GM12878 (cell line): Measurements from ENCODE around the gene HORMAD2.

Experiments
- CBFB ChIP-seq: IDR thresholded peaks from 2 replicates; pipeline ENCODE4 v1.6.1; 2016; ENCODE audit warnings: antibody characterized with exemption, low read depth
- CTCF ChIP-seq, 3 experiments: IDR thresholded peaks in 2 of 3; conservative IDR thresholded peaks in 1 of 3; 2 replicates each; pipeline ENCODE4 v1.5.1; 2011; ENCODE audit warnings: low read depth in 3 of 3, low read length in 3 of 3, mild to moderate bottlenecking in 3 of 3, control low read depth in 2 of 3, moderate library complexity in 2 of 3, inconsistent platforms in 1 of 3, mixed read lengths in 1 of 3; ENCODE audit not compliant: control insufficient read depth in 2 of 3, insufficient read depth in 1 of 3; ENCODE audit errors: extremely low read depth in 1 of 3
- DPF2 ChIP-seq: fragments of 450-650 bp; IDR thresholded peaks from 2 replicates; pipeline ENCODE4 v1.6.1; 2017; ENCODE audit warnings: mild to moderate bottlenecking
- FOS ChIP-seq: IDR thresholded peaks from 3 replicates; pipeline ENCODE4 v1.6.1; 2011; ENCODE audit warnings: borderline replicate concordance; ENCODE audit not compliant: insufficient read length; ENCODE audit errors: extremely low read depth
- GABPA ChIP-seq: IDR thresholded peaks from 2 replicates; pipeline ENCODE4 v1.6.1; 2014; ENCODE audit warnings: antibody characterized with exemption, low read depth, mild to moderate bottlenecking, inconsistent platforms
- IRF3 ChIP-seq: fragments of 450-650 bp; IDR thresholded peaks from 2 replicates; pipeline ENCODE4 v1.6.1; 2014; ENCODE audit warnings: mild to moderate bottlenecking
- POLR2A ChIP-seq: IDR thresholded peaks from 2 replicates; pipeline ENCODE4 v1.6.1; 2011; ENCODE audit warnings: low read depth, mild to moderate bottlenecking, low read length
- POLR2AphosphoS2 ChIP-seq: IDR thresholded peaks from 2 replicates; pipeline ENCODE4 v1.6.1; 2011; ENCODE audit warnings: low read depth, mild to moderate bottlenecking, low read length, improper control_type of control experiment, moderate library complexity
- SIN3A ChIP-seq: IDR thresholded peaks from 2 replicates; pipeline ENCODE4 v1.6.1; 2012; ENCODE audit warnings: low read depth, low read length, improper control_type of control experiment
- ZBED1 ChIP-seq: IDR thresholded peaks from 2 replicates; pipeline ENCODE4 v1.6.1; 2016; ENCODE audit warnings: borderline replicate concordance
- TF ChIP-seq, protein P1 (sequence below): fragments of 150-350 bp; IDR thresholded peaks from 2 replicates; pipeline ENCODE4 v1.6.1; 2016; ENCODE audit warnings: low read depth, low read length
- TF ChIP-seq, protein P2 (sequence below): IDR thresholded peaks from 2 replicates; pipeline ENCODE4 v1.6.1; 2011; ENCODE audit warnings: low read depth, mild to moderate bottlenecking, low read length, moderate library complexity, borderline replicate concordance; ENCODE audit errors: extremely low read depth
- TF ChIP-seq, protein P3 (sequence below): fragments of 450-650 bp; formaldehyde crosslinking; IDR thresholded peaks from 2 replicates; pipeline ENCODE4 v1.4.0; 2020; ENCODE audit warnings: mild to moderate bottlenecking, moderate library complexity

DNA sequence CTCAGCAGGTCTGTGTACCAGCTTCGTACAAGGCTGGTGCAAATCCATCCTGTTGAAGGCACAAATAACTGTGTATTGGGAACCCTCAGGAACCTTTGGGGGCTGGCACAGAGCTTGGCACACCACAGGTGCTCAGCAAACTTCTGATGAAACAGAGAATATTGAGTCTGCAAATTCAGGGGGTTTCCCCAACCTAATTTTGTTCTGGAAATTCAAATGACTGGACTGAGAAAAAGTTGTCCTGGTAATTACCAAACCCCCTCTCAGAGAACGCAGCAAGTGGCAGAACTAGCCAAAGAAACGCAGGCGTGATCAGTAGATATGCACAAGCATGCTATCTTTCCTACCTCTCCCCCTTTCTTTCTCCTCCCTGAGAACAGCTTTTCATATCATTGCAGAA lies 118.7 kb downstream of the HORMAD2 start:
- TF ChIP-seq CTCF (IDR thresholded peaks at IDR 0.05 in 2 of 3, conservative IDR thresholded peaks at IDR 0.05 in 1 of 3; ENCODE audit: control insufficient read depth in 2 of 3, extremely low read depth in 1 of 3, insufficient read depth in 1 of 3, low read depth in 3 of 3, low read length in 3 of 3) (no peak), GABPA (no peak), FOS (no peak), ZBED1 (no peak), POLR2A (no peak), POLR2AphosphoS2 (no peak), CBFB (no peak), IRF3 (no peak), SIN3A (no peak), DPF2 (no peak)
- TF ChIP-seq, protein P1, sequence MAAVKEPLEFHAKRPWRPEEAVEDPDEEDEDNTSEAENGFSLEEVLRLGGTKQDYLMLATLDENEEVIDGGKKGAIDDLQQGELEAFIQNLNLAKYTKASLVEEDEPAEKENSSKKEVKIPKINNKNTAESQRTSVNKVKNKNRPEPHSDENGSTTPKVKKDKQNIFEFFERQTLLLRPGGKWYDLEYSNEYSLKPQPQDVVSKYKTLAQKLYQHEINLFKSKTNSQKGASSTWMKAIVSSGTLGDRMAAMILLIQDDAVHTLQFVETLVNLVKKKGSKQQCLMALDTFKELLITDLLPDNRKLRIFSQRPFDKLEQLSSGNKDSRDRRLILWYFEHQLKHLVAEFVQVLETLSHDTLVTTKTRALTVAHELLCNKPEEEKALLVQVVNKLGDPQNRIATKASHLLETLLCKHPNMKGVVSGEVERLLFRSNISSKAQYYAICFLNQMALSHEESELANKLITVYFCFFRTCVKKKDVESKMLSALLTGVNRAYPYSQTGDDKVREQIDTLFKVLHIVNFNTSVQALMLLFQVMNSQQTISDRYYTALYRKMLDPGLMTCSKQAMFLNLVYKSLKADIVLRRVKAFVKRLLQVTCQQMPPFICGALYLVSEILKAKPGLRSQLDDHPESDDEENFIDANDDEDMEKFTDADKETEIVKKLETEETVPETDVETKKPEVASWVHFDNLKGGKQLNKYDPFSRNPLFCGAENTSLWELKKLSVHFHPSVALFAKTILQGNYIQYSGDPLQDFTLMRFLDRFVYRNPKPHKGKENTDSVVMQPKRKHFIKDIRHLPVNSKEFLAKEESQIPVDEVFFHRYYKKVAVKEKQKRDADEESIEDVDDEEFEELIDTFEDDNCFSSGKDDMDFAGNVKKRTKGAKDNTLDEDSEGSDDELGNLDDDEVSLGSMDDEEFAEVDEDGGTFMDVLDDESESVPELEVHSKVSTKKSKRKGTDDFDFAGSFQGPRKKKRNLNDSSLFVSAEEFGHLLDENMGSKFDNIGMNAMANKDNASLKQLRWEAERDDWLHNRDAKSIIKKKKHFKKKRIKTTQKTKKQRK = no peak
- TF ChIP-seq, protein P2, sequence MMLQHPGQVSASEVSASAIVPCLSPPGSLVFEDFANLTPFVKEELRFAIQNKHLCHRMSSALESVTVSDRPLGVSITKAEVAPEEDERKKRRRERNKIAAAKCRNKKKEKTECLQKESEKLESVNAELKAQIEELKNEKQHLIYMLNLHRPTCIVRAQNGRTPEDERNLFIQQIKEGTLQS = no peak
- TF ChIP-seq, protein P3, sequence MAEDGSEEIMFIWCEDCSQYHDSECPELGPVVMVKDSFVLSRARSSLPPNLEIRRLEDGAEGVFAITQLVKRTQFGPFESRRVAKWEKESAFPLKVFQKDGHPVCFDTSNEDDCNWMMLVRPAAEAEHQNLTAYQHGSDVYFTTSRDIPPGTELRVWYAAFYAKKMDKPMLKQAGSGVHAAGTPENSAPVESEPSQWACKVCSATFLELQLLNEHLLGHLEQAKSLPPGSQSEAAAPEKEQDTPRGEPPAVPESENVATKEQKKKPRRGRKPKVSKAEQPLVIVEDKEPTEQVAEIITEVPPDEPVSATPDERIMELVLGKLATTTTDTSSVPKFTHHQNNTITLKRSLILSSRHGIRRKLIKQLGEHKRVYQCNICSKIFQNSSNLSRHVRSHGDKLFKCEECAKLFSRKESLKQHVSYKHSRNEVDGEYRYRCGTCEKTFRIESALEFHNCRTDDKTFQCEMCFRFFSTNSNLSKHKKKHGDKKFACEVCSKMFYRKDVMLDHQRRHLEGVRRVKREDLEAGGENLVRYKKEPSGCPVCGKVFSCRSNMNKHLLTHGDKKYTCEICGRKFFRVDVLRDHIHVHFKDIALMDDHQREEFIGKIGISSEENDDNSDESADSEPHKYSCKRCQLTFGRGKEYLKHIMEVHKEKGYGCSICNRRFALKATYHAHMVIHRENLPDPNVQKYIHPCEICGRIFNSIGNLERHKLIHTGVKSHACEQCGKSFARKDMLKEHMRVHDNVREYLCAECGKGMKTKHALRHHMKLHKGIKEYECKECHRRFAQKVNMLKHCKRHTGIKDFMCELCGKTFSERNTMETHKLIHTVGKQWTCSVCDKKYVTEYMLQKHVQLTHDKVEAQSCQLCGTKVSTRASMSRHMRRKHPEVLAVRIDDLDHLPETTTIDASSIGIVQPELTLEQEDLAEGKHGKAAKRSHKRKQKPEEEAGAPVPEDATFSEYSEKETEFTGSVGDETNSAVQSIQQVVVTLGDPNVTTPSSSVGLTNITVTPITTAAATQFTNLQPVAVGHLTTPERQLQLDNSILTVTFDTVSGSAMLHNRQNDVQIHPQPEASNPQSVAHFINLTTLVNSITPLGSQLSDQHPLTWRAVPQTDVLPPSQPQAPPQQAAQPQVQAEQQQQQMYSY = no peak
